ENCODE measurements around the gene IFRD2.
A peak's percentile ranks its signal among the peaks of the same experiment; 100 is the strongest.

IFRD2 gene

GRCh38 chr3:50302095-50303012 lies 10.1 kb upstream of the IFRD2 start:
- DNase-seq (ENCODE audit: low spot score), result no peak

- no peak for DNase-seq (ENCODE audit: low spot score)
These were observed 8.5 kb upstream of the IFRD2 start for GRCh38 chr3:50300681-50301254.

GRCh38 chr3:50299929-50300680 lies 7.9 kb upstream of the IFRD2 start:
- peak; percentile 30 for DNase-seq (ENCODE audit: low spot score)

DNA sequence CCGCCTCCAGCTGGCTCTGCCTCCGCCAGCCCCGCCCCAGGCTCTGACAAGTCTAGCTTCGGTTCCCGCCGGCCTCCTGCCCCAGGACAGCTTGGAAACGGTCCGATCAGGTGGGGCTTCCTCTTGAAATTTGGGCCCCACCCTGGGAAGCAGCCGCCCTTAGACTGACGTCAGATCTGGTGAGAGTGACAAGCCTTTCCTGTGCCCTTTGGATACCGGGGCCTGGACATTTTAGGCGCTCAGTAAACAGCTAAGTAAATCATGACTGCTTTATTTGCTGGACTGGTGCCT lies 7.4 kb upstream of the IFRD2 start:
- DNase-seq (ENCODE audit: low spot score), result no peak

DNA sequence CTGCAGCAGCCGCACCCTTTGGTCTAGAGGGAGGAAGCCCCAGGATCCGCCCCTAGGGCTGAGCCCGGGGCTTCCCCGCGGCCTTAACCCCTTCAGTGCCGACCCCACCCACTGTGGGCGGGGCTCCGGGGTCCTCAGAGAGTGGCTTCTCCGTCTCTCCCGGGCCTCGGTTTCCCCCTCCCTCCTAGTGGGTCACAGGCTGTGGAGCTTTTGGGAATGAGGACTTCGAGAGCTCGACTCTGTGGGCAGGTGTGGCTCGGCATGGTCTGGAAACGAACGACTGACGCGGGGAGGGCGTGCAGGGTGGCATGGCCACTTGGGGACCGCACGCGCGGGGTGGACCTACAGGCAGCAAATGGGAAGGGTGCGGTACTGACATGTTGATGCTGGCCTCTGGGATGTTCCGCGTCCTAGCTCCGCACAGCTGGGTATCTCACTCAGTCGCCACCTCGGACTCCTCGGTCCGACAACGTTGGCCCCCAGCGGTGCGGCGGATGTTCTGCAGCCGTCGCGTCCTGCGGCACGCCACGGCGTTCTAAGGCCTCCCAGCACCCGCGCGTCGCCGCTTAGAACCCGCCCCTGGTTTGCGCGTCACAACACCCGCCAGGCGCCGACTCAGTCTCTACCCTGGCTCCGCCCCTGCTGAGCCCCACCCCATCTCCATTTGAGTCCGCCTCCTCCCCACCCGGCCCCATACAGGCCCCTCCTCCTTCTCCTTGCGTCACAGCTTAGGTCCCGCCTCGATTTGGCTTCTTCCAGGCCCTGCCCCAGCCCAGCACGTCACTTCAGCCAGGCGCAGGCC lies 6.8 kb upstream of the IFRD2 start, which contains the start of the genes HYAL3 and NAA80:
TSS of gene HYAL3 (minus strand) at position 570 of the 802 bp plus-strand sequence. CDS start 3,803 bp downstream, outside the sequence.
TSS of gene NAA80 (minus strand) at position 570 of the 802 bp plus-strand sequence. CDS start 1,942 bp downstream, outside the sequence.
- DNase-seq (ENCODE audit: low spot score), result peak; percentile 100

DNA sequence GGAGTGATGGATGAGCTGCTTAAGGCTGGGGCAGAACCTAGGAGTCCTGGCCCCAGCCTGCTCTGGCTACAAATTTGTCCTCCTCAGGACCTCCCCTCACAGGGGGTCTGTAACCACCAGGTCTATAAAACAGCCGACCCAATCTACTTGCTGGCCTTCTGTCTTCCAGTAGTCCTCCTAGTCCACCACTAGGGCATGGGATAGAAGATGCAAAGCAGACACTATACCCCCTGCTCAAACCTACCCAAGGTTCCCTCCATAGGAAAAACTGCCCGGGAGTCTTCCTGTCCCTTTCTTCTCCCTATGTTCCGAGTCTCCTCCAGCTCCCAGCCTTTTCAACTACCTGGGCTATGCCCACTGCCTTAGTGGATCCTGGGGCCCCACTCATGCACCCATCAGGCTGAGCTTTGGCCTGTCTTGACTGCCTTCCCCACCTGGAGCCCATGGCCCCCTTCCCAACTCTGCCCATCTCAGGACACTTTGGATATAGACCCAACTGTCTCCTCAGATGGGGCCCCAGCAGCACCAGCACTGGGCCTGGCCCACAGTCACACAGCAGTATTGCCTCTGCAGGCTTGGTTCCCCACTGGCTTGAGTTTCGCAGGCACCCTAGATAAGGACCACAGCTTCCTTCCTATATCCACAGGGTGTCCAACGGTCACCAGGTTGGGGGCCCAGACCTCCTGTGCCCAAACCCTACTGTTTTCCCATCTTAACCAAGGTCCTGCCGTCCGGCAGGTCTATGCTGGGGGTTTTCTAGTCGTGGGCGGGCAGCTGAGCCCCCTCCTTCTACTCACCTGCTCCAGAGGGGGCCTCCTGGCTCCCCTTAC lies 5.9 kb upstream of the IFRD2 start:
- DNase-seq (ENCODE audit: low spot score), result no peak

DNA sequence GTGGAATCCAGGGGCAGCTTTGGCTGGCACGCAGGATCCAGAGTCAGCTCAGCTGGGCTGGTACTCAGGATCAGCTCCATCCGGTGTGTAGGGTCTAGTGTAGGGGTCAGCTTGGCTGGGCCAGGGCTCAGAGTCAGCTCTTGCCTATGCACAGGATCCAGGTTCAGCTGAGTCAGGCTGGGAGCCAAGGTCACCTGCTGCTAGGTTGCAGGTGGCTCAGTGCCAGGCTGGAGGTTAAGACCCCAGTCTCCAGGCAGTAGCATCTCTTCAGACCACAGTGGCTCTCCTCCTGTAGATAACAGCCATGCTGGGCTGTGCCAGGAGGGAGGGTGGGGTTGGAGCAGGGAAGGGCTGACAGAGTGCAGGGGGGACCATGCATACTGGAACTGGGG lies 5.2 kb upstream of the IFRD2 start:
- no peak for DNase-seq (ENCODE audit: low spot score)

DNA sequence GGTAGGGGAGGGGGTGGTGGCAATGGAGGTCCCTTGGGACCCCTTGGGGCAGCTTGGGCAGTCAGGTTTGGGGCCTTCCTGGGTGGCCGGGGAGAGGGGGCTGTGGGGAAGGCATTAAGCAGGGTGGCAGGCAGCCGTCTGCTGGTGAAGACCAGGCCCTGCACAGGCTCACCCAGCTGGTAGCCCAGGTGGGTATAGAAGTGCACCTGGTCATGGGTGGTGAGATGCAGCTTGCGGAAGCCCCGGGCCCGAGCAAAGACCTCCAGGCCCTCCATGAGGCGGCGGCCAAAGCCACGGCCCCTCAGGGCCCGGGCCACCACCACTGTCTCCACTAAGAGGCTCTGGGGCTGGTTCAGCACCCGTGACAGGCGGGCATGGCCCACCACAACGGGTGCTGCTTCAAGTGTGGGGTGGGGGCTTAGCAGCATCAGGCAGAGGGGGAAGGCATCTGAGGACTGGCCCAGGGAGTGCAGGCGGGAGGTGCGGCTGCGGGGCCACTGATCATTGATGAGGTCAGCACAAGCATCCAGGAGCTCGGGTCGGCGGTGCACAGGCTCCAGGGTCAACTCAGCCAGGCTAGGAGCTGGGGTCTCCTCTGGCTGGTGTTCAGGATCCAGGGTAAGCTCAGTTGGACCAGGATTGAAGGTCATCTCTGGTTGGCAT lies 4.6 kb upstream of the IFRD2 start:
- no peak for DNase-seq (ENCODE audit: low spot score)

DNA sequence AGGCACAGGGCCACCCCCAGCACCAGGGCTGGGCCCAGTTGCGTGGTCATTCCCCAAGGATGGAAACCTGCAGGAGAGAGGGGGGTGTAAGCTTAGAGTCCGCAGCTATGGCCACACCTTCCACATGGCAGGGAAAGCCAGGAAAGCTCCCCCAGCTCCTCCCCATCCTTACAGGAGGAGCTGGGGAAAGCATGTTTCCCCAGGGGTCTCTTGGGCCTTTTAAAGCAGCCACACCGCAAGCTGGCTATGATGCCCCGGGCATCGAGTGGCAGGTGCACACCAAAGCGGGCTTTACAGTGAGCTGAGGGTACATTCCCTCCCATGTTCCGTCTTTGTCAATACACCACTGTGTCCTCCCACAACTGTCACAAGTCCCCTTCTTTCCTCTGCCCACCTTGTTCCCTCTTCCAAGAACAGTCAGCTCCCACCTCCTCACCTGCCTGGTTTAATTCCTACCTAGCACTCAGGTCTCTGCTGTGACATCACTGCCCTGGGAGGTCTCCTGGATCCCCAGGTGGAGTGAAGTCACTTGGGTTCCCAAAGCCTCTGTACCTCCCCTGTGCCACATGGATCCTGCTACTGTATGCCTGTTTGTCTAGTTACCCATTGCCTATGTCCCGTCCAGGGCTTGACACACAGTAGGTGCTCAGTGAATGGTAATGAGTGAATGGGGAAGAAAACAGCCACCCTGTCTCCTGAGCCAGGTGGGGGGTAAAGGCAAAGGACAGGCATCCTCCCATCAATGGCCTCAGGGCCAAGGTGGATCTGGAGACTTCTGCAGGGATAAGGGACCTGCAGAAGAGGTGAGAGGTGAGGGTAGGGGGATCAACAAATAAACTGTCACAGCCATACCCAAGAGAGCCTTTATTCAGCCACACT lies 3.6 kb upstream of the IFRD2 start:
- DNase-seq (ENCODE audit: low spot score), result no peak

GRCh38 chr3:50294492-50295403 lies 2.5 kb upstream of the IFRD2 start:
- no peak for DNase-seq (ENCODE audit: low spot score)

DNA sequence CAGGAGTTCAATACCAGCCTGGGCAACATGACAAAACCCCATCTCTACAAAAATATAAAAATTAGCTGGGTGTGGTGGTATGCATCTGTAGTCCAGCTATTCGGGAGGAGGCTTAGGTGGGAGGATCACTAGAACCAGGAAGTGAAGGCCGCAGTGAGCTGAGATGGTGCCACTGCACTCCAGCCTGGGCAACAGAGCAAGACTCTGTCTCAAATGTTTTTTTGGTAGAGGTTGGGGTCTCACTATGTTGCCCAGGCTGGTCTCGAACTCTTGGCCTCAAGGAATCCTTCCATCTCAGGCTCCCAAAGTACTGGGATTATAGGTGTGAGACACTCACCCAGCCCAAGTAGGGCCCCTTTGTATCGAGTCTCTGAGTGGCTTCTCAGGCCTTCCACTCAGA lies 1.9 kb upstream of the IFRD2 start:
- no peak for DNase-seq (ENCODE audit: low spot score)

GRCh38 chr3:50293079-50293801 lies 1.0 kb upstream of the IFRD2 start:
- DNase-seq (ENCODE audit: low spot score), result no peak

- no peak for DNase-seq (ENCODE audit: low spot score)
These were observed 2.0 kb downstream of the IFRD2 start for GRCh38 chr3:50290161-50290641.

DNA sequence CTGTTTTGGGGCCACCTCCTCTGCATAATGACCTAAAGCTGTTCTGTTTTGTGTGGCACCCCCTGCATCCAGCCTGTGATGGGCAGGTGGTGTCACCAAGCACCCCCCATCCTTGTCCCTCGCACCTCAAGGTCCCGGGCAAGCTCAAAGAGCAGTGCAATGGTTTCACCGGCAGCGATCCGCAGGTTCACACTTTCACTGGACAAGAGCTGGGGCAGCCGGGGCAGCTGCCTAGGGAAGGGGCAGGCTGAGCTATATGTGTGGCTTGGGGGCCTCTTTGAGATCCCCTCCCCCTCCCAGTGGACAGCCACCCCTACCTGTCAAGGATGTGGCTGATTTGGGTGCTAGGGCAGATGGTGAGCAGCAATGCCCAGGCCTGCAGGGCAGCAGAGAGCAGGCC lies 3.1 kb downstream of the IFRD2 start:
- DNase-seq (ENCODE audit: low spot score), result no peak

DNA sequence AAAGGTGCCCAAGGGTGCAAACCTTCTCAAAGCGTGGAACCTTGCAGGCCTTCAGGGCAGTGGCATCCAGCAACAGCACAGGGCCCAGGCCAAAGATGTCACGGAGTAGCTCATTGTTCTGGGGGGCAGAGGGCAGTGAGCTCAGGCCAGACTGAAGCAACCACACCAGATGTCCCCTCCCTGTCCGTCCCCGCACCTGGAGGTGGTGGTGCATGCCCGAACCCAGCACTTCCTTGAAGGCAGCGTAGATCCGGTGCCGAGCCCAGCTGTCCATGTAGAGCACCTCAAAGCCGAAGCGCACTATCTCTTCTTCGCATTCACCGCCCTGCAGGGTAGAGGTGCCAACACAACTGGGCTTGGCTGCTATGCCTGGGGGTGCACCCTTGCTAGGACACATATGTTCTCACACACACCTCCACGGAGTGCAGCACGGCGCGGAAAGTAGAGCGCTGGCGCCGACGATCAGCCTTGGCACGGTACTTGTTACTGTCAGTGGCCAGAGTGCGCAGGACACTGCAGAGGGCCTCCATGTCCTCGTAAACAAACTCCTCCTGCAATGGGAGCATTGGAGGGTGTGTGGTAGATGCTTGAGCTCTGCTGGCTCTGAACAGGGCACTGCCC lies 3.7 kb downstream of the IFRD2 start:
- no peak for DNase-seq (ENCODE audit: low spot score)

DNA sequence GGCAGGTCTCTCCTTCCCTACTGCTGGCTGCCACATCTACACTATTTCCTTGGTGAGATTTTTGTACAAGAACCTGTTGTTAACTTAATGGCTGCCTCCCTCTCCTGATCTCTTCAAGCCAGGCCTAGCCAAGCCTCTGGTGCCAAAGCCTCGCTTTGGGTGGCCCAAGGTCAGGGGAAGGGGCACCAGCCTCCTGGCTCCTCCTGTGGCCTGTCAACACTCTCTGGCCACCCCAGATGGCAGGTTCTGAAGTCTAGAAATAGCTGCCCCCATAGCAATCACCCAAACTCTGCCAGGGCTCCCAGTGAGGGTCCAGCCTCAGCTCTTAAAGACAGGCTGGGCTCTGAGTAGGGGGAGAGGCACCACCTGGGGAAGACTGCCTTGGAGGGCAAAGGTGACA lies 5.0 kb downstream of the IFRD2 start:
- DNase-seq (ENCODE audit: low spot score), result no peak

Measured in activated CD4-positive, alpha-beta T cell treated with anti-CD3 and anti-CD28 coated beads, Interleukin-2, Interleukin-4, amounts not matched to agents 100 ng/mL and 50 ng/mL, durations not matched to agents 16 hours and 8 hours (primary cell).